NB4 (cell line): ENCODE results near the gene GRK2.

ENCODE experiments used
- CTCF ChIP-seq: IDR thresholded peaks from one replicate; pipeline ENCODE4 v1.5.1; 2012; ENCODE audit warnings: low read depth, low read length
- MYC ChIP-seq: IDR thresholded peaks from 2 replicates; pipeline ENCODE4 v1.6.1; 2011; ENCODE audit warnings: low read depth, low read length

GRCh38 chr11:67274768-67275605 is 8.7 kb downstream of the GRK2 start:
- TF ChIP-seq CTCF (no peak), MYC (no peak)
